Calu3 (cell line): Measurements from ENCODE around the gene RACGAP1. TPM values are rescaled to one million over a fixed set of nuclear protein-coding genes. Genes with fewer than 3 reads are reported as not detected.

Experiments used
- BruUV-seq: library from RNA; stranded (reverse); fragments of 400-500 nt; replicated peaks from 2 replicates; lab custom pipeline; 2021; lab: Mats Ljungman, UMichigan
- CTCF ChIA-PET: fragments of 300-600 bp; sonication (Branson Sonifier 250); formaldehyde crosslinking; loops from one replicate; lab custom pipeline; 2022; ENCODE audit warnings: antibody characterized with exemption; lab: Charles Lee
- DNase-seq: peaks from one replicate; pipeline ENCODE4 v3.0.0; 2022
- H3K27ac Mint-ChIP-seq: one replicate; pipeline ENCODE4 v1.8.0; 2022; ENCODE audit warnings: mixed read lengths; ENCODE audit not compliant: unreplicated experiment
- H3K27me3 Mint-ChIP-seq: one replicate; pipeline ENCODE4 v1.8.0; 2022; ENCODE audit warnings: mixed read lengths; ENCODE audit not compliant: unreplicated experiment
- H3K36me3 Mint-ChIP-seq: one replicate; pipeline ENCODE4 v1.8.0; 2022; ENCODE audit warnings: mild to moderate bottlenecking, moderate library complexity, mixed read lengths; ENCODE audit not compliant: insufficient read depth, unreplicated experiment
- H3K4me1 Mint-ChIP-seq: one replicate; pipeline ENCODE4 v1.8.0; 2022; ENCODE audit warnings: mild to moderate bottlenecking, low read depth, mixed read lengths; ENCODE audit not compliant: unreplicated experiment
- H3K4me3 Mint-ChIP-seq: one replicate; pipeline ENCODE4 v1.8.0; 2022; ENCODE audit warnings: mild to moderate bottlenecking, low read depth, moderate library complexity, mixed read lengths; ENCODE audit not compliant: unreplicated experiment
- H3K9me3 Mint-ChIP-seq: one replicate; pipeline ENCODE4 v1.8.0; 2022; ENCODE audit warnings: low read depth, mixed read lengths; ENCODE audit not compliant: unreplicated experiment
- intact Hi-C: fragments of 100-400 bp; cut with micrococcal nuclease; formaldehyde crosslinking; loops from one replicate; pipeline ENCODE4 v1.10.0; 2022; ENCODE audit not compliant: unreplicated experiment
- total RNA-seq: library from RNA; stranded (reverse); gene quantifications from 2 replicates; pipeline ENCODE4 v1.2.3, GENCODE V29; 2022
- TF ChIP-seq, protein P1 (sequence below): fragments of 200-600 bp; IDR thresholded peaks from one replicate; pipeline ENCODE4 v1.8.0; 2022; ENCODE audit warnings: antibody characterized with exemption; ENCODE audit not compliant: unreplicated experiment

RACGAP1 gene
- total RNA-seq, 1 experiment from 2014 or later = 62.0 TPM

DNA sequence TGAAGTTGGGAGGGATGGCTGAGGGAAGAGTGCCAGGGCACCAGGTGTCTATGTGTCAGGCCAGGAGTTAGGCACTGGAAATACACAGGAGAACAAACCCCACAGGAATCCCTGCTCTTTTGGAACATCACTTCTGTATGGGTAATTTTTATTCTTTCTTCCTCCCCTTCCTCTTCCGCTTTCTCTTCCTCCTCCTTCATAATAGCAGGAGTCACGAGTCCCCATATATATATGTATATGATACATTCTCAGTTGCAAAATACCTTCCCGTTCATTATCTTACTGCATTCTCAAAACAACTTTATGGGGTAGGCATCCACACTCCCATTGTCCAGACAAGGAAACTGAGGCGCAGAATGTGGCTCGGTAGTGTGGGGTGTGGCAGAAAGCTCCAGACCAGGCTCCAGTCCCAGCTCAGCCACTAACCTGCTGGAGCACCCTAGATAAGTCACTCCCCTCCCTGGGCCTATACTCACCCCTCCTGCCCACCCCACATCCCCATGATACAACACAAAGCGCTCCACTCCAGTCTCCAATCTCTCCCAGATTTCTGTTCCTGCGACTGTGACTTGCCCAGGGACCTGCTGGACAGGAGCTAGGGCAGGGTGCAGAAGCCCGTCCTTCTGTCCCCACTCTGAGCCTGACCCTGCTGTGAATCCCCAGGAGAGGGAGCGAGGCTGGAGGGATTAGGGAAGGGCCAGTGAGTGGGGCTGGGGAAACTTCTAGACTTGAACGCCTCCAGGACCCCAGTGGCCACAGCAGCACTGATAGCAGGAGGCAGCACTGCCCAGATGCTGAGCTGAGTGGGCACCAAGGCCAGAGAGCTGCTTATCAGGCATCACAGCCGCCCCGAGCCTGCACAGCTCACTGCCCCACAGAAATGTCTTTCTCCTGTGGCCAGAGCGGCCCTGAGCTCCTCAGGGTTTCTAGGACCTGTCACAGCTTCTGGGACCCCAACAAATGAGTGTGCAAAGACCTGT lies 76.1 kb downstream of the RACGAP1 start:
- no TSS peak for BruUV-seq
- DNase-seq = no peak
- H3K27me3 Mint-ChIP-seq = no peaks in the 10 kb centered on the region
- H3K36me3 Mint-ChIP-seq = peaks cover 3% of the 10 kb centered on the region
- TF ChIP-seq, protein P1, sequence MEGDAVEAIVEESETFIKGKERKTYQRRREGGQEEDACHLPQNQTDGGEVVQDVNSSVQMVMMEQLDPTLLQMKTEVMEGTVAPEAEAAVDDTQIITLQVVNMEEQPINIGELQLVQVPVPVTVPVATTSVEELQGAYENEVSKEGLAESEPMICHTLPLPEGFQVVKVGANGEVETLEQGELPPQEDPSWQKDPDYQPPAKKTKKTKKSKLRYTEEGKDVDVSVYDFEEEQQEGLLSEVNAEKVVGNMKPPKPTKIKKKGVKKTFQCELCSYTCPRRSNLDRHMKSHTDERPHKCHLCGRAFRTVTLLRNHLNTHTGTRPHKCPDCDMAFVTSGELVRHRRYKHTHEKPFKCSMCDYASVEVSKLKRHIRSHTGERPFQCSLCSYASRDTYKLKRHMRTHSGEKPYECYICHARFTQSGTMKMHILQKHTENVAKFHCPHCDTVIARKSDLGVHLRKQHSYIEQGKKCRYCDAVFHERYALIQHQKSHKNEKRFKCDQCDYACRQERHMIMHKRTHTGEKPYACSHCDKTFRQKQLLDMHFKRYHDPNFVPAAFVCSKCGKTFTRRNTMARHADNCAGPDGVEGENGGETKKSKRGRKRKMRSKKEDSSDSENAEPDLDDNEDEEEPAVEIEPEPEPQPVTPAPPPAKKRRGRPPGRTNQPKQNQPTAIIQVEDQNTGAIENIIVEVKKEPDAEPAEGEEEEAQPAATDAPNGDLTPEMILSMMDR = no peak
- CTCF ChIA-PET = interaction anchor here (1.5 kb wide), 1 partner anchor 11 kb away, joined by 4 read pairs; no protein-coding TSS in a partner anchor
- H3K4me3 Mint-ChIP-seq = no peak overlapping the region
- no peak overlapping the region for H3K27ac Mint-ChIP-seq
- intact Hi-C loops = no loop called here
- H3K4me1 Mint-ChIP-seq = peaks cover 15% of the 10 kb centered on the region
- H3K9me3 Mint-ChIP-seq = no peaks in the 10 kb centered on the region

DNA sequence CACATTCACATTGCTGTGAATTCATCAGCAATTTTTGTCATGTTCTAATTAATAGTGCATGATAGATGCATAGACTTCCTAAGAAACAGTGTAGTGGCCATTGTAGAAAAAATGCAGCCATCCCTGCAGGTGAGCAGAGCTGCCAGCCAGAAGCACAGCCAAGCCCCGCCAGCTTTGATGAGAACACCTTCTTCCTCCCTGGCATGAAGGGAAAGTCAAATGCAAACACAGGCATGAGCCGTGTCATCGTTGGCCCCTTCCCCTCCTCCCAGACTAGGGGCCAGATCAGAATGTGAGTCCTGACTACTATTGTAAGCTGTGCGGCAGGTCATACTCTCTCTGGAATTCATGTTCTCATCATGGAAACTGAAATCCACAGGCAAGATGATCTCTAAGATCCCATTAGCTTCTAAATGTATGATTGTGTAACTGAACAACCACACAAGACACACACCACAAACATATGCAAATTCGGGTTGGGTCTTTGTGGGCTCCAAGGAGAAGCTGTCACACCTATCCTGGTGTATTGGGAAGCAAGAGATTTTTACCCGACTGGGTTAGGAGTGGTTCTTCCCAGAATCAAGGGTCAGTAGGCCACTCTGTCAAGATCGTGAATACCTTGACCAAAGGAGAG lies 77.6 kb downstream of the RACGAP1 start:
- Mint-ChIP-seq H3K4me1 (peaks cover 26% of the 10 kb centered on the region), H3K27ac (no peak overlapping the region), H3K27me3 (no peaks in the 10 kb centered on the region), H3K36me3 (peaks cover 8% of the 10 kb centered on the region), H3K4me3 (no peak overlapping the region), H3K9me3 (no peaks in the 10 kb centered on the region)
- CTCF ChIA-PET = interaction anchor here (0.6 kb wide), 1 partner anchor 132 kb away, joined by 5 read pairs; no protein-coding TSS in a partner anchor
- BruUV-seq = no TSS peak
- TF ChIP-seq, protein P1 = no peak
- intact Hi-C loops = no loop called here
- DNase-seq = no peak

DNA sequence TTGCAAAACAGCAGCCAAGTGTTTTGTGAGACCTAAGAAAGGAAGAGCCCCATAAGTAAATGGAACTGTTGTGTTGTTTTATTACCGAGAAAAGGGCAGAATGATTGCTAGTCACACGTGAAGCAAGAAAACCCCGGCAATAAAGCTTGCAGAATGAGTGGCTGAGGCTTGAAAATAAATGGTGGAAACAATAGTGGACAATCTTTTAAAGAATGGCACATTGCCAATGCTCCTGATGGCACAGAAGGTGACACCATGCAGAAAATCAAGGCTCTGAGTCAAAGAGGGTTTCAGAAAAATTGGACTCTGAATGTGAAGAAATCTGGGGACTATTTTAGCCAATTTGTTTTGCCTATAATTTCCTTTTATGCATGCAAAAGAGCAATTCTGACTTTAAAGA lies 78.8 kb downstream of the RACGAP1 start:
- Mint-ChIP-seq H3K4me1 (peaks cover 32% of the 10 kb centered on the region), H3K9me3 (no peaks in the 10 kb centered on the region), H3K27me3 (no peaks in the 10 kb centered on the region), H3K36me3 (peaks cover 8% of the 10 kb centered on the region), H3K4me3 (no peak overlapping the region), H3K27ac (no peak overlapping the region)
- CTCF ChIA-PET = interaction anchor here (1.4 kb wide), 1 partner anchor 14 kb away, joined by 20 read pairs; the partner anchor contains the start of gene AQP5
- no peak for DNase-seq
- TF ChIP-seq, protein P1 = no peak
- intact Hi-C loops = no loop called here
- no TSS peak for BruUV-seq

DNA sequence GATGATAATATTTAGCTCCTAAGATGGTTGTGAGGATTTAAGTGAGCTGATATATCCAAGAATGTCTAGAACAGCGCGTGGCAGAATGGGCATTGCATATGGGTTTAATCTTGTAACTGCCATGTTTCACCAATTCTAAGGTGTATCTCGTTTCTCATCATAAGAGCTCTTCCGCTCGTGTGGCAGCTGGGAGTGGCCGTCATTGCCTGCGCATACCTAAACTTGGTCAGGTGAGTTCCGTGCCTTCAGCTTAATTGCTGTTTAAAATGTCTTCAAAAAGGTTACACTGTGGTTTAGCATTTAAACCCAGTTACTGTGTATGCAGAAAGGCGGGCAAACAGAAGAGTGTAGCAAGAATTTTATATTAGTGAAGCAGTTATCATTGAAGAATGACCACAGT lies 79.2 kb downstream of the RACGAP1 start:
- Mint-ChIP-seq H3K36me3 (peaks cover 8% of the 10 kb centered on the region), H3K4me3 (no peak overlapping the region), H3K27me3 (no peaks in the 10 kb centered on the region), H3K27ac (no peak overlapping the region), H3K9me3 (no peaks in the 10 kb centered on the region), H3K4me1 (peaks cover 32% of the 10 kb centered on the region)
- CTCF ChIA-PET = interaction anchor here (1.0 to 1.7 kb wide), 7 partner anchors 9 to 79 kb away, joined by 3 to 20 read pairs (median 15); partner anchors contain the start of genes AQP5 and RACGAP1
- TF ChIP-seq, protein P1 = no peak
- no TSS peak for BruUV-seq
- intact Hi-C loops = no loop called here
- no peak for DNase-seq
